ENCODE measurements around the gene DLGAP1. TPM values are rescaled to one million over a fixed set of nuclear protein-coding genes. Genes with fewer than 3 reads are reported as not detected.

DLGAP1 gene
- total and polyA plus RNA-seq, 2 of the 4 experiments (the other 2 are of a cell fraction) = under 0.01 to 0.09 TPM

DNA sequence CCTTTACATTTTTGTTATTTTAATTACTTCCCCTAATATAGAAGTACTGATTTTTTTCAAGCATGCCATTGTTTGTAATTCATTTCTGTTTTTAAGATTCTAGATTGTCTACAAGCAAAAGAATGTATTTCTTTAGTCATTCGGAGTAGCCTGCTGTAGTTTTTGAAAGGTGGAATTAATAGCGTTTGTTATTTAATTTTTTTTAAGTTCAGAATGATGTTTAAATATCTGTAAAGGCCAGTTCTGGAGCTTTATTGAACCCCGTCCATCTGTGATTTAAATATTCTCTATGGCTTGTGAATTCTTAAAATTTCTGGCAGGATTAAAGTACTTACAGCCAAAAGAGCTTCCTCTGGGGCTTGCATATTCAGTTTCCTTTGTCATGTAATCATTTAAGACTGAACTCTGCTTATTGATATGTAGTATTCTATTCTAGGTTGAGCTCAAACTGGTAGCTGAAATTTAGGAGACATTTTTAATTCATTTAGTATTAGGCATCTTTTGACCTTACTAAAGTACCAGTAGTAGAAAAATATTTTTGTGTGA, 999.9 kb downstream of the DLGAP1 start:
- in situ Hi-C loops (cut with MboI; ENCODE audit: low sequenced_read_pairs) = no loop called here
- no CpG with 5 or more reads among the region's 3 CpGs for WGBS, 2 experiments (ENCODE audit: extremely low coverage in 2 of 2, insufficient read length in 1 of 2)
- H3K4ac ChIP-seq (ENCODE audit: low read depth, low read length) = no peak overlapping the region; the same call in 1 of the 2 replicates
- dilution Hi-C loops (cut with HindIII; ENCODE audit: low sequenced_read_pairs, unreplicated experiment) = no loop called here
- peaks cover 24% of the 10 kb centered on the region for H3K36me3 ChIP-seq (ENCODE audit: control insufficient read depth, insufficient read depth, low read length)
- no peak overlapping the region for H3K14ac ChIP-seq (replicated peaks; ENCODE audit: low read depth, low read length)
- TF ChIP-seq BHLHE40 (IDR thresholded peaks at IDR 0.05; ENCODE audit: low read depth, low read length) (no peak), MAFK (IDR thresholded peaks at IDR 0.05; ENCODE audit: low read depth, low read length) (peak; percentile 84)
- H3K9ac ChIP-seq (ENCODE audit: low read depth, low read length) = no peak overlapping the region; the same call in 1 of the 2 replicates
- no peak overlapping the region for H4K5ac ChIP-seq (ENCODE audit: low read depth, low read length)
- peak overlapping the region; percentile 93 for H3K4me2 ChIP-seq (ENCODE audit: low read depth, low read length)
- no peak overlapping the region; the same call in 1 of the 2 replicates for H3K4me3 ChIP-seq (ENCODE audit: insufficient read depth, low read depth, low read length)
- ATAC-seq (ENCODE audit: low read depth) (no peak), DNase-seq (no peak)
- H2BK120ac ChIP-seq (ENCODE audit: low read depth, low read length) = no peak overlapping the region
- intact Hi-C loops (cut with micrococcal nuclease) = loop anchor here (2.0 to 10.0 kb wide), 2 partner anchors 130 to 520 kb away; no protein-coding TSS in a partner anchor
- no peak overlapping the region for H2BK20ac ChIP-seq (ENCODE audit: low read depth, low read length)
- H3K9me3 ChIP-seq (ENCODE audit: control insufficient read depth, insufficient read depth, low read length) = no peaks in the 10 kb centered on the region
- H4K91ac ChIP-seq (ENCODE audit: insufficient read depth, low read depth, low read length) = no peak overlapping the region
- ChIA-PET POLR2A (ENCODE audit: unreplicated experiment) (interaction anchor here (3.4 kb wide), 1 partner anchor 139 kb away, joined by 22 read pairs; no protein-coding TSS in a partner anchor), CTCF (interaction anchor here (0.7 to 3.7 kb wide), 12 partner anchors 11 to 311 kb away, joined by 3 to 33 read pairs (median 4); no protein-coding TSS in a partner anchor)
- no peaks in the 10 kb centered on the region for H3K27me3 ChIP-seq (ENCODE audit: control insufficient read depth, insufficient read depth, low read length)
- peak overlapping the region; percentile 30; the same call in 1 of the 2 replicates for H3K27ac ChIP-seq (ENCODE audit: insufficient read depth, low read length)
- H3K4me1 ChIP-seq (ENCODE audit: control insufficient read depth, insufficient read depth, low read length) = peaks cover 16% of the 10 kb centered on the region
- no peak overlapping the region for H2AK5ac ChIP-seq (ENCODE audit: low read depth, low read length)
- peaks cover 10% of the 10 kb centered on the region for H3K9me1 ChIP-seq (ENCODE audit: insufficient read depth, low read length)
- no peak overlapping the region for H3K18ac ChIP-seq (ENCODE audit: low read depth, low read length)
- peaks cover 47% of the 10 kb centered on the region for H4K20me1 ChIP-seq (ENCODE audit: insufficient read depth, low read length)
- H2BK5ac ChIP-seq (ENCODE audit: low read depth, low read length, poor library complexity, severe bottlenecking) = peak overlapping the region; percentile 93
- no peak overlapping the region for H2AFZ ChIP-seq (replicated peaks; ENCODE audit: low read length, poor library complexity)
- BruUV-seq (replicated peaks) = no TSS peak
- no peak overlapping the region for H2AK9ac ChIP-seq (replicated peaks; ENCODE audit: low read depth, low read length, poor library complexity)
- H3K56ac ChIP-seq (ENCODE audit: extremely low read depth, insufficient read depth, low read length) = no peak overlapping the region; the same call in 1 of the 2 replicates
- H2BK15ac ChIP-seq (ENCODE audit: low read depth, low read length) = peak overlapping the region; percentile 36; the same call in 1 of the 3 replicates
- no peak overlapping the region; the same call in 1 of the 2 replicates for H3K23ac ChIP-seq (ENCODE audit: low read depth, low read length)
- peak overlapping the region in 1 of 2 experiments; percentile 32; a peak in 1 of 4 replicates for H4K8ac ChIP-seq (ENCODE audit: low read depth in 2 of 2, low read length in 2 of 2)
- H3K79me1 ChIP-seq (ENCODE audit: low read depth in 1 of 2, low read length in 2 of 2) = peaks cover 18 to 43% of the 10 kb centered on the region in 2 experiments
